COLO668 (cell line): ENCODE data around the gene RPS3.

Experiments
- DNase-seq: peaks from one replicate; lab custom pipeline; 2025; ENCODE audit not compliant: unreplicated experiment; lab: John Stamatoyannopoulos, UW

The RPS3 gene

GRCh38 chr11:75434051-75434450 lies 34.7 kb downstream of the RPS3 start:
- DNase-seq = no peak

GRCh38 chr11:75434886-75435570 lies 35.7 kb downstream of the RPS3 start:
- no peak for DNase-seq

- no peak for DNase-seq
Measured at GRCh38 chr11:75435571-75435925, 36.2 kb downstream of the RPS3 start.

DNA sequence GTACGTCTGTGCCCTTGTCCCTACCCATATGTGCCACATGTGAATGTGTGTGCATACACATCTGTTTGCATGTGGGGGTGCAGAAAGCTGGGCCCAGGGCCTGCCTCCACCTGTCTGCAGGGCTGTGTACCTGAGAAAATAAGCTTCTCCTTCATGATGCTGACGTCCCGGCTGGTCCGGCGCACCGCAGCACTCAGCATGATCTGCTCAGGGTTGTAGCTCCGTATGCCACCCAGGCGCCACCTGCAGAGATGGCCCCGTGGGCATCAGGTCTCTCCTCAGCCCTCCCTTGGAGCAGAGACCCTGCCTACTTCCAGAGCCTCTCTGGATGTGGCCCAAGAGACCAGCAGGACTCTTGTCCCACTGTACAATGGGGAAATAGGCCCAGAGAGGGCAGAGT lies 37.5 kb downstream of the RPS3 start:
- no peak for DNase-seq

DNA sequence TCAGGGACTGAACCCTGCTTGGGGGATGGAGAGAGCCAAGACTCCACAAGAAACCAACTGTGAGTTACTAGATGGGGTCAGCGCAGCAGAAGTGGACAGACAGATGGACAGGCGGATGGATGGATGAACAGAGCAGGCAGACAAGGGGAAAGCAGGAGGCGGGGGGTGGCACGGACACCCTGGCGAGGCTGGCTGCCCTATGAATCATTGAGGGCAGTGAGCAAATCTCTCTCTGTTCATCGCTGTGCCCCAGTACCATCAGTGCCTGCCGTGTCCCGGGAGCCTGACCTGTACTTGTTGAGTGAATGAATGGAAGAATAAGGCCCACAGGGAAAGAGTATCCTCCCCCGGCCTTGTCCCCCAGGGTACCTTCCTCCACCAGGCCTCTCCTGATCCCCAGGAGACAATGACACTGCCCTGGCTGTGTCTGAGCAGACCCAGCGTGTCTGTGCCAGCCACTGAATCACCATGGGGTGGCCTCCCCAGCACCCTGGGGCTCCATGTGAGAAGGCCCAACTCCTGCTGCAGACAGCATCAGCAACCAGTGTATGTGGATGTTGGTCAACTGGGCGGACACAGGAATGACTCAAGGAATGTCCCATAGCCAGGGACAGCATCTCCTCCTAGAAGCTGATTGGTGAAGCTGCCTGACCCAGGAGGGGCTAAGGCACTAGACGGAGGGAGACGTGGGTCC lies 38.8 kb downstream of the RPS3 start:
- DNase-seq = no peak

DNA sequence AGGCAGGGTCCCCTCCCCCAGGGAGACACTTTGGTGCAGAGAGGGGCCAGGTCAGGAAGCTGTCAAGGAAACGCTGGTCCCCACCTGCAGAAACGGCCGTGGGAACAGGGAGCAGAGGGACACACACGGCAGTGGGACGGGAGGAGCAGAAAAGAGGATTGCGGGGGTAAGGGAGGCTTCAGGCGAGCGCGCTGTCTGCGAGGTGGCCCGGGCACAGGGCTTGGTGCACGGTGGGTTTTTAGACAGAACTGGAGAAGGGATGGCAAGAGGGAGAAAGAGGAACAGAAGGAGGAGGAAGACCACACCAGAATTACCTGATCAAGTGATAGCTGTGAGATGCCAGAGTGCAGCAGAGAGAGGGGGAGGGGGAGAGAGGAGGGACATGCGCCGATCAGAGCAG lies 39.7 kb downstream of the RPS3 start:
- no peak for DNase-seq

GRCh38 chr11:75439495-75440120 lies 40.3 kb downstream of the RPS3 start:
- no peak for DNase-seq

DNA sequence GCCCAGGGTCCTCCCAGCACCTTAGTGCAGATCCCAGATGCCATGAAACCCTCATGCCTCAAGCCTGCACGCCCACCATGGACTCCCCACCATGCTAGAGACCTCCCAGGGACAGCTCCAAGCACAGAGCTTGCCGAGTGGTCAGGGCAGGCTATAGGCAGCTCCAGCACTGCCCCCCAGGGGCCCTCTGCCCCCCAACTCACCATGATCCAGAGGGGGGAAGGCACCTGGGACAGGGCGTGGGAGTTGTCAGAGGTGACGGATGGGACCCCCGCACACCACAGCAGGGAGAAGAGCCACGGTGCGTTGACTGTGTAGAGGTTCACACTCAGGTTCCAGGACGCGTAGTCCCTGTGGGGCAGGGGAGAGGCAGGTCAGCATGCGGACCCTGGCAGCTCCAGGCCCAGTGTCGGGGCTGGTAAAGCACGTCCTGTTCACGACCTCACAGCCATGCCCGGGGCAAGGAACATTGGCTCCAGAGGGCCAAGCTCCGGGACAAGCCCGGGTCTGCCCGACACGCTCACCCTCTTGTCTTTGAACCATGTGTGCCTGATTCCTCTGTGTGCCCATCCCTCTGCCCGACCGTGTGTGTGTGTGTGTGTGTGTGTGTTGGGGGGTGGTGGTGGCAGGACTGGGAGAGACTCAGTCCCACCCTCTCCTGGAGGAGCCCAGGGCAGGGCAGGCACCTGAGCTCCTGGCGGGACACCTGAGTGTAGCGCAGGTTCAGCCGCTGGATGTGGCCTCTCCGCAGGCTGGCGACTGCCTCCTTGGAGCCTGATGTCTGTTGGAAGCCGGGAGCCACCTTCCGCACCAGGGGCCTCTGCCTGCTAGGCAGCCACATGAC lies 41.9 kb downstream of the RPS3 start:
- no peak for DNase-seq

GRCh38 chr11:75441804-75442132 lies 42.5 kb downstream of the RPS3 start:
- DNase-seq = no peak

- no peak for DNase-seq
Measured at GRCh38 chr11:75442161-75442885, 43.0 kb downstream of the RPS3 start.

- DNase-seq = no peak
Measured at GRCh38 chr11:75443043-75443442, 43.7 kb downstream of the RPS3 start.

- DNase-seq = peak; percentile 47
Measured at GRCh38 chr11:75445315-75445953, 46.1 kb downstream of the RPS3 start.

DNA sequence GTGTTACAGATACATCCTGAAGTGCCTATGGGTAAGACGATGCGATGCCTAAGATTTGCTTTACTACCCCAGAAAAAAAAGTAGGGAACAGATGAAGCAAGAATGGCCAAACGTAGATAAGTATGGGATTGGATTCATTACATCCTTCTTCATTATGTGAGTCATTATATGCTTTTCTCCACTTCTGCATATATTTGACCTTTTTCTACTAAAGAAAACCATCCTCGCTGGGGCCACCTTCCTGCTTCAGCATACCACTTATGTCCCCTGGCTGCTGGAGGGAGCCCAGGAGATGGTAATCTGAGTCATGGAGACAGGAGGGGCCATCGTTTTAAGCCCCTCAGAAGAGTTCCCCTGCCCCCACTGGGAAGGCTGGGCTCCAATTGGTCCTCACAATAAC lies 48.1 kb downstream of the RPS3 start:
- no peak for DNase-seq

- no peak for DNase-seq
Measured at GRCh38 chr11:75449271-75449670, 50.0 kb downstream of the RPS3 start.

- DNase-seq = no peak
Measured at GRCh38 chr11:75449776-75450175, 50.5 kb downstream of the RPS3 start.

DNA sequence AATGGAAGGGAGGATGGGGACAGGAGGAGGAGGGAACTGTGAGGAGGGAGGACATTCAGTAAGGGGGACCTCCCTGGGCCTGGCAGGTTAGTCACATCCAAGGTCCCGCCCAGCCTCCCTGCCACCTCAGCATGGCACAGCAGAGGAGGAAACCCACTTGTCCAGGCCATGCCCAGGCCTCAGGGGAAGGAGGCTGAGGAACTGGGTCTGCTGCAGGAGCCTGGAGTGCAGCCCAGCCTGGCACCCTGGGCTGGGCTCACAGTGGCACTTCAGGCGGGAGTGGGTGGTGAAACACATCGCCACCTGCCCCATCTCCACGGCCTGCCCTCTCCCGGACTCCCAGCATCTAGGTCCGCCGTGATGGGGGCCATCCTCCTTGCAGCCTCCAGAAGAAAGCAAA lies 50.9 kb downstream of the RPS3 start:
- no peak for DNase-seq

DNA sequence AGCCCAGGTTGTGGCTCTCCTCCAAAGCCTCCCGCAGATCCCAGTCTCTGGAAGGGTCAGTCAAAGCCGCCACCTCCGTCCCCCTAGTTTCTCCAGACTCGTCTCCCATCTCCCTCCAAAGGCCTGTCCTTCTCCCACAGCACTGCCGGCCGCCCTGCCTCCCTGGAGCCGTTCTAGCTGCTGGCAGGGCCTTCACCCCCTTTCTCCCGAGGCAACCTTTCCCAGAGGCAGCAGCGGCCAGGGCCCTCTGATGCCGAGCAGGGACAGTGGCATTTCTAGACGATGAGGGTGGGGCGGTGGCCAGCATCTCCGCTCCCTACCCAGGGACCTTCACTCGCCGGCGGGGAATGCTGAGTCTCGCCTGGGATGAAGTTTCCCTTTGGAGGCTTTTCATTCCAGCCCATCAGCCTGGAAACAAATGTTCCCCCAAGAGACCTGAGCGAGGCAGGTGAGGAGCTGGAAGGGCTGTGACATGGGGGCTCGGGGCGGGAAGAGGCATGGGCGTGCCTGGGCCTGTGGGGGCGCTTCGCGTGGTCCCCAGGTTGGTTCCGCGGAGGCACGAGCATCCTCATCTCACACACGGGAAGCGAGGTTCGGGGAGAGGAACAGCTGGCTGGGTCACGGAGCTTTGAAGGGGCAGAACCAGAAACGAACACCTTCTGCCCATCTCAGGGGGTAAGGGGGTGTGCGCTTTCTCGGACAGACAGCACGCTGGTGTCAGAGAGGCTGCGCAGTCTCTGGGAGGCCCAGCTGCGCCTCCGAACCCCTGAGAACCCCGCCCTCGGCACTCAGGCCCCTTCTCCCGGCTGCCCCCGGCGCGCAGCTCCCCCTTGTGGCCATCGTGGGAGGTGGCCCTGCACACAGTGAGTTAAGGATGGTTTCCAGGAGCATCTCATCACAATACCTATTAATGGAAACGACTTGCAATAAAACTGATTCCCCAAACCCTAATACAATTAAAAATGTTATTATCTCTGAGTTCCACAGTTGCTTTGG lies 51.8 kb downstream of the RPS3 start:
- DNase-seq = peak; percentile 29

DNA sequence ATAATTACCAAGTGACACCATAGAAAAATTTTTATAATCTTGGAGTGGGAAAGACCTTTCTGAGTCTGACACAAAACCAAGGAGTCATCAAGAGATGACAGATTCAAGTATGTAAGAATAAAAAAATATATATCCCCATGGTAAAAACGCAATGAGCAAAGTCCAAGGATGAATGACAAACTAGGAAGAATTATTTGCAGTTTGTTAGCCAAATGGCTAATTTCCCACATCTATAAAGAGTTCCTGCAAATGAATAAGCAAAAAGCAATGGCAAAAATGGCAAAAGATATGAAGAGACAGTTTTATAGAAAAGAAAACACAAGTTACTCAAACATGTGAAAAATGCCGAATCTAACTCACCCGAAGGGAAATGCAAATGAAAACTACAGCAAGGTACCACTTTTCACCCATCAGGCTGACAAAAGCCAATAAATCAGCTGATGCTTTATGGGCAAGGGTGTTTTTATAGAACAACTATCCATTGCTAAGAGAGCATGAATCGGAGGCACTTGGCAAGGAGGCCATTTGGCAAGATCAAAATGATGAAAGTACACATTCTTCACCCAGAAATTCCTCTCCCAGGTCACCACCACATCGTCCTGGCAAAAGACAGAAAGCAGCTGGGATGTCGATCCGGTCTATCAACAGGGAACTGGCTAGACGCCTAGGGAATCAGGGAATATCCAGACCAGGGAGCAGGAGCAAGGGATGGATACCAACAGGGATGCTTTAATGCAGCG lies 54.8 kb downstream of the RPS3 start:
- no peak for DNase-seq

GRCh38 chr11:75454987-75455386 lies 55.7 kb downstream of the RPS3 start:
- DNase-seq = no peak
